NCI-H526 (cell line): Measurements from ENCODE around the gene BUD23.
"Not testable (repeated sequence)": the region's sequence is repeated elsewhere in the genome, so short reads cannot be mapped to it uniquely, and the experiment has no call there.

Experiments
- DNase-seq, 2 experiments: peaks; one replicate each; lab custom pipeline; 2025; lab: John Stamatoyannopoulos, UW

The BUD23 gene

DNA sequence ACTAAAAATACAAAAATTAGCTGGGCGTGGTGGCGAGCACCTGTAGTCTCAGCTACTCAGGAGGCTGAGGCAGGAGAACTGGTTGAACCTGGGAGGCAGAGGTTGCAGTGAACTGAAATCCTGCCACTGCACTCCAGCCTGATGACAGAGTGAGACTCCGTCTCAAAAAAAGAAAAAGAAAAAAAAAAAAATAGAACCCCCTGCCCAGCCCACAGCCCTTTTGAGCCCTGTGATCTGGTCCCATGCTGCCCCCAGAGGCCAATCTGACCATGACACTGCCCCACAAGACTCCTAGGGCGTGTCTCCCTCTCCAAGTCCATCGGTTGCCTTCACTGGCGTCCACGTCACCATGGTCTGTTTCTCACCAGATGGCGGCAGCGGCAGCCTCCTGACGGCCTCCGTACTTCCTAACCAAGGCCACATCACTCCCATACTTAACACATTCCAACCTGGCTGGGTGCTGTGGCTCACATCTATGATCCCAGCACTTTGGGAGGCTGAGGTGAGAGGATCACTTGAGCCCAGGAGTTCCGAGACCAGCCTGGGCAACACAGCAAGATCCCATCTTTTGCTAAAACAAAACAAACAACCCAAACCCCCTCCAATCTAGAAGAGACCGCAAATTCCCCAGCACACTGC is 18.1 kb downstream of the BUD23 start:
- peak in 1 of 2 experiments; percentile 53 for DNase-seq

DNA sequence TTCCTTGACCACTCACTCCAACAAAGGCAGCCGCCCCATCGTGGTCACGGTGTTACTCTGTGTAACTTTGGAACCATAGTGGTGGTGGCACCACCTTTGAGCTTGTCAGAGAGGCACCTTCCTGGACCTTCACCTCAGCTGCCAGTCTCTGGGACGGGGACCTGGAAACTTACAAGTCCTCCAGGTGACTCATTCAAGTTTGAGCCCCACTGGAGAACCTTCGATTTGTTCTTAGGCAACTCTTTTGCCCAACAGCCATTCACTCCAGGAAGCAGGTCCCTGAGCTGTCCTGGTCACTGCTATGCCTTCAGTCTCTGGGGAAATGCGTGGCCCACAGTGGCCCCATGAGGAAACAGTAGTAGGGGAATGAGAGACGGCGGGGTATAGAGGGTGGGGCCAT is 18.8 kb downstream of the BUD23 start:
- DNase-seq, result no peak

DNA sequence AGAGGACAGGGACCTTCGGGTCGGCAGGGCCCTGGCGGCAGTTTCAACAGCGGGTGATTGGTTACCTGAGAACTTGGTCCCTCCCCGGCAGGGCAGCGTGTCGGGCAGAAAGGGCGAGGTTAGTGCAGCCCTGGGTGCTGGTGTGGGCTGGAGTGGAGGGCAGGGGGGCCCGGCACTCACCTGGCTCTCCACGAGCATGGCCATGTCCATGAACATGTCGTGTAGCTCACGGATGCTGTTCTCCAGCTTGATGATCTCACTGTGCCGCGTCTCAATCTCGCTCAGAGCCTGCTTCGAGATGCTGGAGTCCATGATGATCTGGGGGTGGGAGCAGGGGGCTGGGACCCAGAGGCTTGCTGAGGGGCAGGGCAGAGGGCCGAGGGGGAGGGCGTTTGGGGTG is 19.3 kb downstream of the BUD23 start:
- DNase-seq, result no peak

DNA sequence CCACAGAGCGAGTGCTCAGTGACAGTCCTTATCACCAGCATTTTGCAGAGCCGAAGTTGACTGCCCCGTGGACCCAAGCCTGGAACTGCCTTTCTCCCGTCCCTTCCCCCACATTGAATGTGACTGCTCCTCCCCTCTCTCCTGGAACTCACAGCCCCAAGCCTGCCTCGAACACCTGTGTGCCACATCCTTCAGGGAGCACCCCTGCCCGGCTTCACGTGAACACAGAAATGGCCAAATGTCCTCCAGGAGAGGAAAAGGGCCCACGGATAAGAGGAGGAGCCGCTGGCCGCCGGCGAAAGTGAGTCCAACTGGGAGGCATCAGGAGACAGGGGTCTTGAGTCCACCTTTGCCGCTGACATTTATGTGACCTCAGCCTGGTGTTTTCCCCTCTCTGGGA is 19.8 kb downstream of the BUD23 start:
- no peak for DNase-seq

DNA sequence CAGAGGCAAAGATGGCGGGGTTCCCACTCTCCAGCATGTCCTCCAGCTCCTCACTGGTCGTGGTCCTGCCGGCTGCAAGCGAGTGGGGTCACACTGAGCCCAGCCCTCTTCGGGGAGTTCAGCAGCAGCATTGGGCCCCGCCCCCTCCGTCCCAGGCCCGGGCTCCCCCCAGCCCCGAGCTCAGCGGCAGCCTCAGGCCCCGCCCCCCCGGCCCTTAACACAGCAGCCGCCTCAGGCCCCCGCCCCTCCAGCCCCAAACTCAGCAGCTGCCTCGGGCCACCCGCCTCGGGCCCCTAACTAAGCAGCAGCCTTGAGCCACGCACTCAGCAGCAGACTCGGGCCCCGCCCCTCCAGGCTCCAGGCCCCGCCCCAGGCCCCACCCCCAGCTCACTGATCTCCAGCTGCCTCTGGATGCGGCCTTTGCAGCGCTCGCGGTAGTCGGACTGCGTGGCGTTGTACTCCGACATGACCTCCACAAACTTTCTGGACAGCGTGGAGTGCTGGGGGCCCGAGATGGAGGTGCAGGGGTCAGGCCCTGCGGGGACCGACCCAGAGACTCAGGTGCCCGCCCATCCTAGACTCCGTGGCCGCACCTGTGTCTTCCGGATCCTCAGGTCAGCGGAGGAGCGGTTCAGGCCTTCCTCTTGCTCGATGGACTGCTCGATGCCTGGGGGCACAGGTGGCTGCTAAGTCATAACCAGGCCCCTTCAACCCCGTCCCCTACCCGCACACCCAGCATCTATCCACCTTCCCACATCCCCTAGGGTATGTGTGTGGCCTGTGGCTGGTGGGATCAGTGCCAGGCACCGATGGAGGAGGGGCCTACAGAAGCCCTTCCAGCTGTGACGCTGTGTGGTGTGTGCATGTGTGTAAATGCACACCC is 20.6 kb downstream of the BUD23 start:
- DNase-seq, result peak in 1 of 2 experiments; percentile 64

DNA sequence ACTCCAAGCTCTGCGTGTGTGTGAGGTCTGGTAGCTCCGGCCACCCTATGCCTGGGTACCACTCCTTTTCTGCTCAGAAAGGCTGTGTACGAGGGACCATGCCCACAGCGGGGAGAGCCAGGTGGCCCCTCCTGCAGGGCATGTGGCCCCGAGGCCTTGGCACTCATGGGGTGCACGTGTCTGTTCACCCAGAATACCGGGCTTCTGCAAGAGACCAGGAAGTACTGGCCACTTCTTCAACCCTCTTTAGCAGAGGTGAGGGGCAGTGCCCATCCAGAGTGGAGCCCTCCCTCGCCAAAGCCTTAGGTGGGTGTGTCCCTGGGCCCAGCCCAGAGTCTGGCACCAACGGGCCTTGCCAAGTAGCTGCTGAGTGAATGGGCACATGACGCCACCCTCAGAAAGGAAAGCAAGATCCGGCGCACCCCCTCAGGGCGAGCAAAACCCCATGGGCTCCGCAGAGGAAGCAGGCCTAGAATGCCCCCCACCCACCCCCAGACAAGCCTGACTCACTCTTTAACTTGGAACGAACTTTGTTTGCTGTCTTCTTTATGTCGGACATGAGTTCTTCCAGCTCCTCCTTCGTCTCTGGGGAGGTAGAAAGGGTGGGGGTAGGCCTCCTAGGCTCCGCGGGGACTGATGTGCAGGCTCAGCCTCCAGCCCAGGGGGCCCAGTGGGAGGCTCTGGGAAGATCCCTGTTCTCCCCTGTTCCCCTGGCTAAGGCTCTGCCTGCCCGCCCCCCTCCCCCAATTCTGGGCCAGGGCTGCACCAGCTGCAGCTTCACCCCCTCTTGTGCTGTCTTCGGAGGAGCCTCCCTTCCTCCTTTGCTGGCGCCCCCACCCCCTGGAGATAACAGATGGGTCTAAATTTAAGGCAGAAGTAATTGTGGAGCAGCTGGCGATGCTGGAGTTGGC is 21.5 kb downstream of the BUD23 start:
- no peak for DNase-seq

DNA sequence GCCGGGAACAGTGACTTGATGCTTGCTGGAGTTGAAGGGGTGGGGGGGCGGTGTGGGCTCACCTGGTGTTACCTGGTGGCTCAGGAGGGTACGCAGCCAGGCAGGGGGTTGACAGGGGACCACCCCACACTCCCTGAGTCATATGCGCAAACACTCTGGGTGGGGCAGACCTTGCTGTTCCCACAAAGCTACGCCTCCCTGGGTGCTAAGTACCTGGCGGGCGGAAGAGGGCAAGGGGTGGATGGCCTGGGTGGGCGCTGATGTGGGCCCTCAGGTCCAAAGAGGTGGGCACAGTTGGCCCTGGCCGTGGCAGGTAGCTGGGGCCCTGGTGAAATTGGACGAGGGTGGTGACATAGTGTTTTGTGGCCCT is 22.1 kb downstream of the BUD23 start:
- no peak for DNase-seq

GRCh38 chr7:73706126-73707044 is 23.0 kb downstream of the BUD23 start:
- DNase-seq, result no peak

GRCh38 chr7:73707045-73707631 is 23.7 kb downstream of the BUD23 start:
- peak in 1 of 2 experiments; percentile 22 for DNase-seq

DNA sequence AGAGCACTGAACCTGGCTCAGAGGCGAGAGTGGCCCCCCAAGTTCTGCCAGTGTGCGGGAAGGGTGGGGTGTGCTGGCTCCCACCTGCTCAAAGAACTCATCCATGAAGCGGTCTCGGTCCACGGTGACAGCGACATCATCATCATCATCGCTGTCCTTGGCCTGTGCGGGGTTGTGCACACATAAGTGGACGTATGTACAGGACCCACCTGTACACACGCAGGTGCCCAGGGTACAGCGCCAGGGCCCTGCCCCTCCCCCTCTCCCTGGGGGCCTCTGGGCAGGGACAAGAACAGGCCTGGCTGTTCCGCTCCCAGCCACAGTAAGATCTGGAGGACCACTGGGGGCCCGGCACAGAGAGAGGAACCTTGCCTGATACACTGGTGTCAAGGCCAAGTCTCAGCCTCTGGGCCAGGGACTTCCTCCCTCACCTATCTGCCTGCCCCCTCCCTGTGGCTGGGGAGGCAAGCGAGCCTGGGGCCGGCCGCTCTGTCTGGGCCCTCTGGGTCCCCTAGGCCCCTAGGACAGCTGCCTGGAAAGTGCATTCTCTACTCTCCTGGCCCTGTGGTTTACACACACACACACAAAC is 25.7 kb downstream of the BUD23 start:
- DNase-seq, result no peak

DNA sequence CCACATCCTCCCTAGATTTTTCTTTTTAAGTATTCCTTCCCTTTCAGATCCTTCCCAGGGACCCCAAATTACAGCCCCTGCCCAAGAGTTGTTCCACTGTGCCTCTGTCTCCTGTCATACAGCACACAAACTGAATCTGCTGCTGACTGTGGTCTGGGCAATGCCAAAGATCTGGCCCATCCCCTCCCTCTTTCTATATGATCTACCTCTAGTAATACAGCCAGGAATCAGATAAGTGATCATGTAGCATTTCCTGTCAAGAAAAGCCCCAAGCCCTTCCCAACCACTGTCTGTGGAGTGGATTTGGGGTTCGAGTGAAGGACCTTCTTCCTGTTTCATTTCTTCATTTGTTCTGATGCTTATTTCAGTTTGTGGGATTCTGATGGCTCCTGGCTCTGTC is 29.4 kb downstream of the BUD23 start:
- no peak for DNase-seq

DNA sequence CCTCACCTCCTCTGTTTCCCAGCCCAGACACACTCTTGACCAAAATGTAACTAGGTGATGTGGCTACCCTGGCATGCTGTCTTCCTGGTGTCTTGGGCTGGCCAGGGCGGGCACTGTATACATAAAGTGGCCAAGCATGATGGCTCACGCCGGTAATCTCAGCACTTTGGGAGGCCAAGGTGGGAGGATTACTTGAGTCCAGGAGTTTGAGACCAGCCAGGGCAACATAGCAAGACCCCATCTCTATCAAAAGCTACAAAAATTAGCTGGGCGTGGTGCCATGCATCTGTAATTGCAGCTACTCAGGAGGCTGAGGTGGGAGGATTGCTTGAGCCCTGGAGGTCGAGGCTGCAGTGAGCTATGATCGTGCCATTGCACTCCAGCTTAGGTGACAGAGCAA is 29.9 kb downstream of the BUD23 start:
- DNase-seq, result not testable (repeated sequence)

DNA sequence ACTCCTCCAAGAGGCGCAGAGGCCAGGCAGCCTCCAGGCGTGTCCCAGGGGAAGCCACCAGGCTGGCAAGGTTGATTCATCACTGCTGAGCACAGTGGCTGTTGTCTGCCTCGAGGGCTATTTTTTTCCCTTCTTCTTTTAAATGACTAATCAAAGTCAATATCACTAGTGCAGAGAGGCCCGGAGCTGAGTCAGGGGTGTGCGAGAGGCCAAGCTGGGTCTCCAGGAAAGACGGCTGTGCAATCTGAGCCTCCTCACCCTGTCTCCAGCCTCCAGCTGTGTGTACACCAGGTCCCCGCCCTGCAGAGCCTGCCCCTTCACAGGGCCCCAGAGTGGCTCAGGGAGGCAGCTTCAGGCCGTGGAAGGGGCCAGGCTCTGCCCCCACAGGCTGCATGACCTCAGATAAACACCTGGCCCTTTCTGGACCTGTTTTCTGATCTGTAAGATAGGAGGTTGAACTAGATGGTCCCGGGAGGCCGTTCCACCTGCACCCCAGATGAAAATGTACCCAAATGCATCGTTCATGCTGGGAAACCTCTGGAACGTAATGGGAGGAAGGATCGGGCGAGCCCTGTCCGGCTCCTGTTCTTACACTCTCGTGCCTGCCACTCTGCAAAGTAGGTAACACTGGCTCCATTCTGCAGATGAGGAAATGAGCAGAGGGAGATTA is 32.4 kb downstream of the BUD23 start:
- peak in 1 of 2 experiments; percentile 62 for DNase-seq

DNA sequence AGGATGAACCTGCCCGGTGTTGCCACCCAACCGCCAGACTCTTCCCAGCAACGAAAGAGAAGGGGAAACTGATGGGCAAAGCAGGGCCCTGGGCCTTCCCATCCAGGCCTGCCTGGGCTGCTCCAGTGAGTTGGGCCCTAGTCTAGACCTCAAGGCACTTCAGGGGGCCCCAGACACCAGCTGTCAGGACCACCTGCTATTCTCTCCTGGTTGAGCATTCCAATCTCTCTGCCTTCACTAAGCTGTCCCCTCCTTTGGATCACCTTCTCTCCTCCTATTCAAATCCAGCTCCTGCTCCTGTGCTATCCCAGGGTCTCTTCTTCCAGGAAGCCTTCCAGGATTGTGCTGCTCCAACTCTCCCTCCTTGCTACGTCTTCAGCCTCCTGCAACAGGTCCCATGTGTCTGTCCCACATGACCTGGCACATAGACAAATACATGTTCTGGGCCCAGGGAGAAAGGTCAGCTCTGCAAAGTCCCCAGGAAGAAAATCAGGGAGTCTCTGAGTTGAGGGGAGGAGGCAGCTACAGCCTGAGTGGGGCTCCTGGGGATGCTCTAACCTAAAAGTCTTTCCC is 33.0 kb downstream of the BUD23 start:
- DNase-seq, result no peak

GRCh38 chr7:73717025-73717807 is 33.8 kb downstream of the BUD23 start:
- no peak for DNase-seq

DNA sequence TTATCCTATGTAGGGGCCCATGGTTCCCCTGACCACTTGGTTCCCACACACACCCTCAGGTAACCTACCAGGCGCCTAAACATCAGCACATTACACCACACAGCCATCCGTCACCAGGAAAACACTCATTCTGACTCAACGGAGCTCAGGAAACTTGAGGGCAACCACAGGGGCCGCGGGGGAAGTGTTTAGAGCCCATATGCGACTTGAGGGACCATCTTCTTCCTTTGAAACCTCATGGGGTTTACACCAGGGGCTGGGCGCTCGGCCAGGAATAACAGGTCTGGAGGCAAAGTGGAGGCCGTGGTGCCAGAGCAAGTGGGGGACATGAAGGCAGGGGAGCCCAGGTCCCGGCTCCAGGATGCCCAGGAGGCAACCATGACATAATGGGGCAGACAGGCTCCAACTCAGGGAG is 34.6 kb downstream of the BUD23 start:
- no peak for DNase-seq

DNA sequence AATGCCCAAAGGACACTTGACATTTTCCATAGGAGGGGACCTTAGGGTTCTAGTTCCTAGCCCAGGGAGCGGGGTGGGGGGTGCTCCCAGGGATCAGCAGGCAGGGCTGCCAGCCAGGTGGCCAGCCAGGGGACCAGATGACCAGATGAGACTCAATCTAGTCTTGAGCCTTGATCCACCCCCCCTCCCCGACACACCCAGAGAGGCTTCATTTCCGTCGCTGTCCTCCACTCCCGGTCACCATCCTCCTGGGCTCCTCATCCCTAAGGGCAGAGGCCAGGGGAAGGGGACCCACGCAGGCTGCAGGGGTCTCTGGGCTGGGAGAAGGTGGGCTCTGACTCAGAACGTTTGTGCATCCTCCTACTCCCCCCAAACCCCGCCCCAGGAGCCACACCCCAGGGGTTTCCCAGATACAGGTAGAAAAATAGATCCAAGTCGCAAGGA is 35.1 kb downstream of the BUD23 start:
- DNase-seq, result no peak

DNA sequence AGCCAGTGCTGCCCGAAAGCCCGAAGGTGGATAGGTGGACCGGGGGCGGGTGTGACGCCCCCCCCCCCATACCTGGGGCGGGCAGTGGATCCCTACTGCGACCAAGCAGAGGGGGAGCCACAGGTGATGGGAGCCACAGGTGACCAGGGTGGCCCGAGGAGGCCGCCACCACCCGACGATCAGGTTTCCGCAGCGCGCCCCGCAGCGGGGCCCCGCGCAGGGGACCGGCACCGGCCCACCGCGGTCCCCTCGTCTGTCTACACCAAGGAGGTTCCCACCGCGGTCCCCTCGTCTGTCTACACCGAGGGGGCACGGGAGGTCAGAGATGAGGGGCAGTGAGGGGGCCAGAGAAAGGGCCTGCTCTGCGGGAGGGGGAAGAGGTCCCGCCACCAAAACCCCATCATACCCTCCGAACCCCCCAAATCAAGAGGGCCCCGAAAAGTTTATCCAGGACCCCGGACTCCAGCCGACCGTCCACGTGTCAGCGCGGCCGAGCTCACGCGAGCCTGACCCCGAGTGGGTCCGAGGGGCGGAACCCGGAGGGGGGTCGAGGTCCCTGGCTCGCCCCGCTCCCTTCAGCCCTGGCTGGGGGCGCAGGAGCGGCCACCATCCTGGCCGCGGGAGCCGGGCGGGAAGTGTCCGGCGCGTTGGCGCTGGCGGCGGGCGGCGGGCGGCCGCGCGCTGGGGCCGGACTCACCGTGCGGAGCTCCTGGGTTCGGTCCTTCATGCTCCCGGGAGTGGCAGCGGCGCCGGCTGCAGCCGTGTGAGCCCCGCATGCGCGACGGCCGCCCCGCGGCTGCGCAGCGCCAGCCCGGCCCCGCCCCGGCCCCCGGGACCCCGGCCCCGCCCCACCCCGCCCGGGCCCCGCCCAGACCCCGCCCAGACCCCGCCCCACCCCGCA is 35.8 kb downstream of the BUD23 start, which contains the start of gene STX1A:
Gene STX1A, minus strand, starts transcription at position 765 of the 901 bp plus-strand sequence. Its CDS starts 38 bp downstream, at position 727.
- DNase-seq, result peak in 1 of 2 experiments; percentile 83
